ENCODE results near the gene IL17C.

Gene IL17C

GRCh38 chr16:88656291-88656980, 18.1 kb downstream of the IL17C start:
- Histone ChIP-seq H3K4me3 (ENCODE audit: low read length) (no peak overlapping the region), H2AFZ (ENCODE audit: low read depth, low read length) (no peak overlapping the region), H3K36me3 (replicated peaks; ENCODE audit: low read depth, low read length) (peaks cover 55% of the 10 kb centered on the region), H3K79me2 (ENCODE audit: low read length) (peaks cover 35% of the 10 kb centered on the region), H3K9ac (ENCODE audit: low read length) (no peak overlapping the region), H3K4me1 (ENCODE audit: low read length) (peaks cover 18% of the 10 kb centered on the region), H3K27me3 (ENCODE audit: low read depth, low read length) (no peaks in the 10 kb centered on the region), H4K20me1 (ENCODE audit: insufficient read depth, low read length) (peaks cover 32% of the 10 kb centered on the region), H3K4me2 (ENCODE audit: low read length) (no peak overlapping the region), H3K27ac (ENCODE audit: low read length) (no peak overlapping the region), H3K9me3 (ENCODE audit: insufficient read depth, low read length) (no peaks in the 10 kb centered on the region)
- TF ChIP-seq CTCF (IDR thresholded peaks at IDR 0.05; ENCODE audit: low read depth, low read length) (no peak), EZH2phosphoT487 (IDR thresholded peaks at IDR 0.05; ENCODE audit: low read depth) (no peak)

- no peak overlapping the region for H3K4me3 ChIP-seq (ENCODE audit: low read length)
- H2AFZ ChIP-seq (ENCODE audit: low read depth, low read length), result no peak overlapping the region
- no peaks in the 10 kb centered on the region for H3K9me3 ChIP-seq (ENCODE audit: insufficient read depth, low read length)
- H3K36me3 ChIP-seq (replicated peaks; ENCODE audit: low read depth, low read length), result peaks cover 53% of the 10 kb centered on the region
- no peak overlapping the region for H3K27ac ChIP-seq (ENCODE audit: low read length)
- H3K4me2 ChIP-seq (ENCODE audit: low read length), result no peak overlapping the region
- peaks cover 43% of the 10 kb centered on the region for H3K79me2 ChIP-seq (ENCODE audit: low read length)
- H3K27me3 ChIP-seq (ENCODE audit: low read depth, low read length), result no peaks in the 10 kb centered on the region
- H4K20me1 ChIP-seq (ENCODE audit: insufficient read depth, low read length), result peaks cover 33% of the 10 kb centered on the region
- TF ChIP-seq CTCF (IDR thresholded peaks at IDR 0.05; ENCODE audit: low read depth, low read length) (no peak), EZH2phosphoT487 (IDR thresholded peaks at IDR 0.05; ENCODE audit: low read depth) (no peak)
- H3K4me1 ChIP-seq (ENCODE audit: low read length), result peaks cover 11% of the 10 kb centered on the region
- H3K9ac ChIP-seq (ENCODE audit: low read length), result no peak overlapping the region
These were observed 19.0 kb downstream of the IL17C start for GRCh38 chr16:88657371-88657770.

GRCh38 chr16:88658714-88659113, 20.3 kb downstream of the IL17C start:
- no peak overlapping the region for H3K4me3 ChIP-seq (ENCODE audit: low read length)

GRCh38 chr16:88659160-88659559, 20.8 kb downstream of the IL17C start:
- H3K79me2 ChIP-seq (ENCODE audit: low read length), result peaks cover 48% of the 10 kb centered on the region
- TF ChIP-seq CTCF (IDR thresholded peaks at IDR 0.05; ENCODE audit: low read depth, low read length), result no peak
- no peak for TF ChIP-seq EZH2phosphoT487 (IDR thresholded peaks at IDR 0.05; ENCODE audit: low read depth)

More at GRCh38 chr16:88658714-88659113, 20.3 kb downstream of the IL17C start:
- Histone ChIP-seq H3K79me2 (ENCODE audit: low read length) (peaks cover 48% of the 10 kb centered on the region), H3K36me3 (replicated peaks; ENCODE audit: low read depth, low read length) (peaks cover 44% of the 10 kb centered on the region), H3K9me3 (ENCODE audit: insufficient read depth, low read length) (no peaks in the 10 kb centered on the region), H3K27ac (ENCODE audit: low read length) (no peak overlapping the region), H3K27me3 (ENCODE audit: low read depth, low read length) (no peaks in the 10 kb centered on the region), H4K20me1 (ENCODE audit: insufficient read depth, low read length) (peaks cover 33% of the 10 kb centered on the region), H3K4me2 (ENCODE audit: low read length) (no peak overlapping the region), H3K9ac (ENCODE audit: low read length) (no peak overlapping the region), H2AFZ (ENCODE audit: low read depth, low read length) (no peak overlapping the region), H3K4me1 (ENCODE audit: low read length) (peaks cover 8% of the 10 kb centered on the region)
- TF ChIP-seq CTCF (IDR thresholded peaks at IDR 0.05; ENCODE audit: low read depth, low read length) (no peak), EZH2phosphoT487 (IDR thresholded peaks at IDR 0.05; ENCODE audit: low read depth) (no peak)

More at GRCh38 chr16:88659160-88659559, 20.8 kb downstream of the IL17C start:
- Histone ChIP-seq H3K9ac (ENCODE audit: low read length) (no peak overlapping the region), H2AFZ (ENCODE audit: low read depth, low read length) (no peak overlapping the region), H3K4me2 (ENCODE audit: low read length) (no peak overlapping the region), H3K4me1 (ENCODE audit: low read length) (peaks cover 11% of the 10 kb centered on the region), H3K9me3 (ENCODE audit: insufficient read depth, low read length) (no peaks in the 10 kb centered on the region), H3K27ac (ENCODE audit: low read length) (no peak overlapping the region), H3K36me3 (replicated peaks; ENCODE audit: low read depth, low read length) (peaks cover 44% of the 10 kb centered on the region), H4K20me1 (ENCODE audit: insufficient read depth, low read length) (peaks cover 33% of the 10 kb centered on the region), H3K4me3 (ENCODE audit: low read length) (no peak overlapping the region), H3K27me3 (ENCODE audit: low read depth, low read length) (no peaks in the 10 kb centered on the region)
